A673 (cell line): ENCODE measurements around the gene SNED1. TPM values are rescaled to one million over a fixed set of nuclear protein-coding genes. Genes with fewer than 3 reads are reported as not detected.

Experiments
- BruUV-seq: library from RNA; stranded (reverse); fragments of 400-500 nt; replicated peaks from 2 replicates; lab custom pipeline; 2021; lab: Mats Ljungman, UMichigan
- CTCF ChIA-PET: fragments of 300-600 bp; sonication (Branson Sonifier 250); formaldehyde crosslinking; loops from one replicate; lab custom pipeline; 2022; ENCODE audit warnings: antibody characterized with exemption; lab: Charles Lee
- POLR2A ChIA-PET: fragments of 300-600 bp; sonication (Branson Sonifier 250); formaldehyde crosslinking; loops from one replicate; lab custom pipeline; 2022; ENCODE audit warnings: antibody characterized with exemption; ENCODE audit not compliant: low non-redundant PET; lab: Charles Lee
- DNase-seq: peaks from one replicate; pipeline ENCODE4 v3.0.0-alpha.2; 2015; ENCODE audit warnings: low spot score
- H3K27ac ChIP-seq: fragments of 200-600 bp; sonication (generic); 2 replicates; pipeline ENCODE4 v1.5.1; 2016; ENCODE audit warnings: mixed run types, low read depth, mild to moderate bottlenecking, mixed read lengths, antibody characterized with exemption, low read length; ENCODE audit not compliant: poor library complexity, severe bottlenecking
- H3K27me3 ChIP-seq: fragments of 200-600 bp; sonication (generic); replicated peaks from 2 replicates; pipeline ENCODE4 v1.6.1; 2017; ENCODE audit warnings: mixed run types, low read depth, mild to moderate bottlenecking, mixed read lengths, antibody characterized with exemption, low read length; ENCODE audit not compliant: insufficient read depth, poor library complexity
- H3K36me3 ChIP-seq: fragments of 200-600 bp; sonication (generic); 2 replicates; pipeline ENCODE4 v1.6.1; 2016; ENCODE audit warnings: mixed run types, mild to moderate bottlenecking, mixed read lengths, antibody characterized with exemption, low read length; ENCODE audit not compliant: insufficient read depth, poor library complexity, severe bottlenecking
- H3K4me1 ChIP-seq: fragments of 200-600 bp; sonication (generic); 2 replicates; pipeline ENCODE4 v1.6.1; 2017; ENCODE audit warnings: mixed run types, mild to moderate bottlenecking, mixed read lengths, antibody characterized with exemption, low read length; ENCODE audit not compliant: insufficient read depth, poor library complexity, severe bottlenecking
- H3K4me3 ChIP-seq: fragments of 200-600 bp; sonication (generic); 2 replicates; pipeline ENCODE4 v1.5.1; 2016; ENCODE audit warnings: low read depth, mixed run types, mild to moderate bottlenecking, mixed read lengths, low read length; ENCODE audit not compliant: poor library complexity, severe bottlenecking
- H3K9me3 ChIP-seq: fragments of 200-600 bp; sonication (generic); 2 replicates; pipeline ENCODE4 v1.6.1; 2016; ENCODE audit warnings: mixed run types, low read depth, mild to moderate bottlenecking, mixed read lengths, antibody characterized with exemption, low read length; ENCODE audit not compliant: poor library complexity, severe bottlenecking
- CTCF ChIP-seq: fragments of 300-800, 200-600 bp; sonication (generic); conservative IDR thresholded peaks from 2 replicates; pipeline ENCODE4 v1.5.1; 2017; ENCODE audit warnings: low read depth, mild to moderate bottlenecking, antibody characterized with exemption, low read length, moderate library complexity, mixed read lengths
- EZH2 ChIP-seq: fragments of 200-600 bp; sonication (generic); IDR thresholded peaks from 2 replicates; pipeline ENCODE4 v1.6.1; 2017; ENCODE audit warnings: borderline replicate concordance, low read depth, mild to moderate bottlenecking, mixed read lengths, antibody characterized with exemption, low read length; ENCODE audit not compliant: poor library complexity, severe bottlenecking
- intact Hi-C: fragments of 100-400 bp; cut with micrococcal nuclease; formaldehyde crosslinking; loops from one replicate; pipeline ENCODE4 v1.10.0; 2022; ENCODE audit not compliant: unreplicated experiment
- total RNA-seq: library from RNA; stranded (reverse); gene quantifications from 2 replicates; pipeline ENCODE4 v1.2.3, GENCODE V29; 2021

SNED1 gene
- total RNA-seq, 1 experiment from 2014 or later, result 3.0 TPM

- Histone ChIP-seq H3K36me3 (no peaks in the 10 kb centered on the region), H3K9me3 (no peaks in the 10 kb centered on the region), H3K27ac (no peak overlapping the region), H3K27me3 (no peaks in the 10 kb centered on the region), H3K4me1 (peaks cover 15% of the 10 kb centered on the region), H3K4me3 (no peak overlapping the region)
- POLR2A ChIA-PET, result no interaction called here
- no peak for DNase-seq
- intact Hi-C loops, result no loop called here
- BruUV-seq, result no TSS peak
- CTCF ChIA-PET, result no interaction called here
- TF ChIP-seq EZH2 (no peak), CTCF (no peak)
These were observed 42.1 kb upstream of the SNED1 start for GRCh38 chr2:240956171-240956934.

- CTCF ChIA-PET, result no interaction called here
- H3K4me1 ChIP-seq, result peaks cover 22% of the 10 kb centered on the region
These were observed 41.3 kb upstream of the SNED1 start for GRCh38 chr2:240956935-240957655.

More at GRCh38 chr2:240956935-240957655, 41.3 kb upstream of the SNED1 start:
- TF ChIP-seq EZH2 (no peak), CTCF (no peak)
- no peaks in the 10 kb centered on the region for H3K27me3 ChIP-seq
- H3K4me3 ChIP-seq, result no peak overlapping the region
- BruUV-seq, result no TSS peak
- POLR2A ChIA-PET, result no interaction called here
- H3K27ac ChIP-seq, result no peak overlapping the region
- DNase-seq, result no peak
- intact Hi-C loops, result no loop called here
- H3K36me3 ChIP-seq, result no peaks in the 10 kb centered on the region
- no peaks in the 10 kb centered on the region for H3K9me3 ChIP-seq
